Stimulated activated CD4-positive, alpha-beta T cell treated with anti-CD3 and anti-CD28 coated beads, Interleukin-2, amount 100 ng/mL, for 4 hours (primary cell): ENCODE results near the gene ZNF862.
"Not testable (repeated sequence)": the region's sequence is repeated elsewhere in the genome, so short reads cannot be mapped to it uniquely, and the experiment has no call there.

Experiments used
- DNase-seq: peaks from one replicate; pipeline ENCODE4 v3.0.0-alpha.2; 2020; ENCODE audit warnings: low read depth

The ZNF862 gene

GRCh38 chr7:149824748-149825566 is 13.2 kb upstream of the ZNF862 start:
- DNase-seq = no peak

- no peak for DNase-seq
Measured at GRCh38 chr7:149825567-149826343, 12.4 kb upstream of the ZNF862 start.

- DNase-seq = no peak
Measured at GRCh38 chr7:149826344-149827088, 11.7 kb upstream of the ZNF862 start.

GRCh38 chr7:149827089-149827981 is 10.8 kb upstream of the ZNF862 start:
- DNase-seq = no peak

- no peak for DNase-seq
Measured at GRCh38 chr7:149828357-149829309, 9.5 kb upstream of the ZNF862 start.

- DNase-seq = not testable (repeated sequence)
Measured at GRCh38 chr7:149830527-149830926, 7.6 kb upstream of the ZNF862 start.

GRCh38 chr7:149830997-149831740 is 7.0 kb upstream of the ZNF862 start:
- DNase-seq = no peak

GRCh38 chr7:149831741-149832219 is 6.4 kb upstream of the ZNF862 start:
- DNase-seq = no peak

GRCh38 chr7:149832332-149833041 is 5.7 kb upstream of the ZNF862 start:
- no peak for DNase-seq

- DNase-seq = no peak
Measured at GRCh38 chr7:149833495-149834130, 4.6 kb upstream of the ZNF862 start.

- no peak for DNase-seq
Measured at GRCh38 chr7:149834601-149835000, 3.6 kb upstream of the ZNF862 start.

- DNase-seq = no peak
Measured at GRCh38 chr7:149836434-149836833, 1.7 kb upstream of the ZNF862 start.

GRCh38 chr7:149837564-149838223 is 481 bp upstream of the ZNF862 start:
- DNase-seq = no peak

GRCh38 chr7:149838992-149839408 is 825 bp downstream of the ZNF862 start:
- DNase-seq = no peak

- DNase-seq = no peak
Measured at GRCh38 chr7:149839933-149840332, 1.8 kb downstream of the ZNF862 start.

- DNase-seq = no peak
Measured at GRCh38 chr7:149843566-149843965, 5.4 kb downstream of the ZNF862 start.

- no peak for DNase-seq
Measured at GRCh38 chr7:149844445-149844844, 6.3 kb downstream of the ZNF862 start.
